HEK293 (cell line): ENCODE data around the gene ZSWIM1.

Experiments used
- BCL11B ChIP-seq: fragments of 450-650 bp; formaldehyde crosslinking; IDR thresholded peaks from 2 replicates; pipeline ENCODE4 v1.5.1; 2016; ENCODE audit warnings: low read depth, missing biosample characterization, missing genetic modification characterization
- EGR2 ChIP-seq: fragments of 450-650 bp; formaldehyde crosslinking; IDR thresholded peaks from 2 replicates; pipeline ENCODE4 v1.5.1; 2016; ENCODE audit warnings: low read depth, missing biosample characterization, missing genetic modification characterization
- FEZF1 ChIP-seq: fragments of 450-650 bp; formaldehyde crosslinking; IDR thresholded peaks from 2 replicates; pipeline ENCODE4 v1.5.1; 2016; ENCODE audit warnings: missing biosample characterization, missing genetic modification characterization
- HOXA7 ChIP-seq: sonication (generic); formaldehyde crosslinking; IDR thresholded peaks from 2 replicates; pipeline ENCODE4 v1.8.1; 2022; ENCODE audit warnings: missing genetic modification reagents, borderline replicate concordance
- KLF16 ChIP-seq: fragments of 450-650 bp; formaldehyde crosslinking; IDR thresholded peaks from 2 replicates; pipeline ENCODE4 v1.5.1; 2017; ENCODE audit warnings: missing biosample characterization, missing genetic modification characterization
- KLF9 ChIP-seq: fragments of 450-650 bp; formaldehyde crosslinking; IDR thresholded peaks from 2 replicates; pipeline ENCODE4 v1.5.1; 2016; ENCODE audit warnings: missing biosample characterization, missing genetic modification characterization, low read depth
- MEIS1 ChIP-seq: sonication (generic); formaldehyde crosslinking; IDR thresholded peaks from 2 replicates; pipeline ENCODE4 v1.8.1; 2022; ENCODE audit warnings: missing genetic modification reagents, mild to moderate bottlenecking, borderline replicate concordance
- REST ChIP-seq: fragments of 450-650 bp; formaldehyde crosslinking; IDR thresholded peaks from 2 replicates; pipeline ENCODE4 v1.5.1; 2016; ENCODE audit warnings: missing biosample characterization, missing genetic modification characterization
- ZFHX2 ChIP-seq: fragments of 450-650 bp; formaldehyde crosslinking; conservative IDR thresholded peaks from 2 replicates; pipeline ENCODE4 v1.5.1; 2016; ENCODE audit warnings: missing biosample characterization, missing genetic modification characterization
- ZNF114 ChIP-seq: fragments of 450-650 bp; formaldehyde crosslinking; IDR thresholded peaks from 2 replicates; pipeline ENCODE4 v1.5.0; 2017; ENCODE audit warnings: missing biosample characterization, missing genetic modification characterization
- ZNF146 ChIP-seq: fragments of 450-650 bp; formaldehyde crosslinking; IDR thresholded peaks from 2 replicates; pipeline ENCODE4 v1.5.1; 2016; ENCODE audit warnings: missing biosample characterization, missing genetic modification characterization
- ZNF148 ChIP-seq: fragments of 450-650 bp; formaldehyde crosslinking; IDR thresholded peaks from 2 replicates; pipeline ENCODE4 v1.5.0; 2017; ENCODE audit warnings: missing biosample characterization, missing genetic modification characterization, borderline replicate concordance
- ZNF184 ChIP-seq: fragments of 450-650 bp; IDR thresholded peaks from 2 replicates; pipeline ENCODE4 v1.5.1; 2018; ENCODE audit warnings: missing biosample characterization, mild to moderate bottlenecking, missing genetic modification characterization
- ZNF221 ChIP-seq: fragments of 450-650 bp; formaldehyde crosslinking; IDR thresholded peaks from 2 replicates; pipeline ENCODE4 v1.5.1; 2017; ENCODE audit warnings: missing biosample characterization, missing genetic modification characterization, borderline replicate concordance
- ZNF341 ChIP-seq: fragments of 450-650 bp; formaldehyde crosslinking; IDR thresholded peaks from 2 replicates; pipeline ENCODE4; 2016; ENCODE audit warnings: low read depth, missing biosample characterization, missing genetic modification characterization
- ZNF37A ChIP-seq: fragments of 450-650 bp; IDR thresholded peaks from 2 replicates; pipeline ENCODE4 v1.5.1; 2018; ENCODE audit warnings: missing biosample characterization, missing genetic modification characterization
- ZNF488 ChIP-seq: fragments of 450-650 bp; formaldehyde crosslinking; IDR thresholded peaks from 2 replicates; pipeline ENCODE4 v1.5.1; 2016; ENCODE audit warnings: missing biosample characterization, missing genetic modification characterization
- ZNF521 ChIP-seq: fragments of 450-650 bp; formaldehyde crosslinking; IDR thresholded peaks from 2 replicates; pipeline ENCODE4 v1.5.1; 2017; ENCODE audit warnings: missing biosample characterization, mild to moderate bottlenecking, missing genetic modification characterization
- ZNF549 ChIP-seq: fragments of 450-650 bp; IDR thresholded peaks from 2 replicates; pipeline ENCODE4 v1.5.1; 2018; ENCODE audit warnings: missing biosample characterization, missing genetic modification characterization, mild to moderate bottlenecking, inconsistent platforms, moderate library complexity
- ZNF580 ChIP-seq: fragments of 450-650 bp; formaldehyde crosslinking; IDR thresholded peaks from 2 replicates; pipeline ENCODE4 v1.5.1; 2016; ENCODE audit warnings: missing biosample characterization, missing genetic modification characterization
- ZNF596 ChIP-seq: fragments of 450-650 bp; IDR thresholded peaks from 2 replicates; pipeline ENCODE4 v1.5.0; 2018; ENCODE audit warnings: missing biosample characterization, mild to moderate bottlenecking, missing genetic modification characterization, moderate library complexity
- ZNF621 ChIP-seq: fragments of 450-650 bp; formaldehyde crosslinking; IDR thresholded peaks from 2 replicates; pipeline ENCODE4 v1.5.1; 2017; ENCODE audit warnings: missing biosample characterization, missing genetic modification characterization
- ZNF677 ChIP-seq: fragments of 450-650 bp; IDR thresholded peaks from 2 replicates; pipeline ENCODE4 v1.5.0; 2018; ENCODE audit warnings: missing biosample characterization, mild to moderate bottlenecking, missing genetic modification characterization, moderate library complexity
- ZNF704 ChIP-seq: fragments of 450-650 bp; formaldehyde crosslinking; IDR thresholded peaks from 2 replicates; pipeline ENCODE4 v1.5.1; 2016; ENCODE audit warnings: missing biosample characterization, missing genetic modification characterization
- ZNF776 ChIP-seq: fragments of 450-650 bp; formaldehyde crosslinking; IDR thresholded peaks from 2 replicates; pipeline ENCODE4 v1.5.0; 2017; ENCODE audit warnings: missing biosample characterization, missing genetic modification characterization, borderline replicate concordance
- ZSCAN30 ChIP-seq: fragments of 450-650 bp; IDR thresholded peaks from 2 replicates; pipeline ENCODE4 v1.5.1; 2018; ENCODE audit warnings: missing biosample characterization, mild to moderate bottlenecking, missing genetic modification characterization, moderate library complexity
- ZXDB ChIP-seq: fragments of 450-650 bp; formaldehyde crosslinking; IDR thresholded peaks from 2 replicates; pipeline ENCODE4 v1.5.1; 2016; ENCODE audit warnings: missing biosample characterization, missing genetic modification characterization
- TF ChIP-seq, protein P1 (sequence below): sonication (generic); formaldehyde crosslinking; IDR thresholded peaks from 2 replicates; pipeline ENCODE4 v1.8.1; 2022; ENCODE audit warnings: mild to moderate bottlenecking, moderate library complexity, missing genetic modification reagents

Gene ZSWIM1

DNA sequence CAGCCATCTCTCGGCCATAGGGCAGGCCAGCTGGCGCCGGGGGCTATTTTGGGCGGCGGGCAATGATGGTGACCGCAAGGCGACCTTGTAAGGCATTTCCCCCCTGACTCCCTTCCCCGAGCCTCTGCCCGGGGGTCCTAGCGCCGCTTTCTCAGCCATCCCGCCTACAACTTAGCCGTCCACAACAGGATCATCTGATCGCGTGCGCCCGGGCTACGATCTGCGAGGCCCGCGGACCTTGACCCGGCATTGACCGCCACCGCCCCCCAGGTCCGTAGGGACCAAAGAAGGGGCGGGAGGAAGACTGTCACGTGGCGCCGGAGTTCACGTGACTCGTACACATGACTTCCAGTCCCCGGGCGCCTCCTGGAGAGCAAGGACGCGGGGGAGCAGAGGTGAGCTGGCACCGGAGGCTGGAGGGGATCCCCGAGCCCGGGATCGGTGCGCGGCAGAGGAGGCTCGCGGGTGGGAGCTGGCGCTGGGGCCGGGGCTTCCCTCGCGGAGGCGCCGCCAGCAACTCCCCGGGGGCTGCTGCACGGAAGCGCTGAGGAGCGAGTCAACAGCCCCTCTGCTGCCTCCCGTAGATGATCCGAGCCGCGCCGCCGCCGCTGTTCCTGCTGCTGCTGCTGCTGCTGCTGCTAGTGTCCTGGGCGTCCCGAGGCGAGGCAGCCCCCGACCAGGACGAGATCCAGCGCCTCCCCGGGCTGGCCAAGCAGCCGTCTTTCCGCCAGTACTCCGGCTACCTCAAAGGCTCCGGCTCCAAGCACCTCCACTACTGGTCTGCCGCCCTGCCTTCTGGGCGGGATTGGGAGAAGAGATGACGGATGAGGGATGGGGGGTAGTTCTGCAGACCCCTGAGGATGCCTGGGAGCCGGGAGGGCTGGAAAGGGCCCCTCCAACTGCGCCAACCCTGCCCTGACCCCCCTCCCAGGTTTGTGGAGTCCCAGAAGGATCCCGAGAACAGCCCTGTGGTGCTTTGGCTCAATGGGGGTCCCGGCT, 10.3 kb downstream of the ZSWIM1 start, which contains the start of the genes CTSA and NEURL2 (continued):
- no peak for TF ChIP-seq ZNF488 (tag by site-specific recombination)
- TF ChIP-seq ZNF521 = no peak
- TF ChIP-seq ZNF549 = no peak
- no peak for TF ChIP-seq HOXA7 (CRISPR knock-in tag)
- peak; percentile 87; the same call in 1 of the 2 replicates for TF ChIP-seq ZNF146 (tag by site-specific recombination)
- no peak for TF ChIP-seq ZNF148 (tag by site-specific recombination)
- TF ChIP-seq ZNF776 (tag by site-specific recombination) = no peak
- peak; percentile 58 for TF ChIP-seq REST (tag by site-specific recombination)
- no peak for TF ChIP-seq ZNF677 (tag by site-specific recombination)
- TF ChIP-seq ZNF184 = no peak
- no peak for TF ChIP-seq ZNF221
- no peak for TF ChIP-seq MEIS1 (CRISPR knock-in tag)
- TF ChIP-seq, protein P1, sequence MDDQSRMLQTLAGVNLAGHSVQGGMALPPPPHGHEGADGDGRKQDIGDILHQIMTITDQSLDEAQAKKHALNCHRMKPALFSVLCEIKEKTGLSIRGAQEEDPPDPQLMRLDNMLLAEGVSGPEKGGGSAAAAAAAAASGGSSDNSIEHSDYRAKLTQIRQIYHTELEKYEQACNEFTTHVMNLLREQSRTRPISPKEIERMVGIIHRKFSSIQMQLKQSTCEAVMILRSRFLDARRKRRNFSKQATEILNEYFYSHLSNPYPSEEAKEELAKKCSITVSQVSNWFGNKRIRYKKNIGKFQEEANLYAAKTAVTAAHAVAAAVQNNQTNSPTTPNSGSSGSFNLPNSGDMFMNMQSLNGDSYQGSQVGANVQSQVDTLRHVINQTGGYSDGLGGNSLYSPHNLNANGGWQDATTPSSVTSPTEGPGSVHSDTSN (CRISPR knock-in tag) = no peak; the same call in 1 of the 2 replicates
- TF ChIP-seq ZNF37A (tag by site-specific recombination) = no peak
- TF ChIP-seq ZNF704 (tag by site-specific recombination) = peak; percentile 70; the same call in 1 of the 2 replicates
- TF ChIP-seq BCL11B (tag by site-specific recombination) = peak; percentile 85
- TF ChIP-seq ZXDB = peak; percentile 98
- 0 out of 2 replicates have a peak, but pooled peaks have one; percentile 17 for TF ChIP-seq ZNF596
- peak; percentile 75 for TF ChIP-seq EGR2
- TF ChIP-seq ZFHX2 (tag by site-specific recombination) = peak; percentile 79
- peak; percentile 90 for TF ChIP-seq ZNF341
- TF ChIP-seq ZSCAN30 (tag by site-specific recombination) = peak; percentile 71; the same call in 1 of the 2 replicates
- TF ChIP-seq KLF9 = peak; percentile 95
- no peak for TF ChIP-seq ZNF621 (tag by site-specific recombination)
- peak; percentile 100 for TF ChIP-seq KLF16 (tag by site-specific recombination)
- no peak for TF ChIP-seq FEZF1 (tag by site-specific recombination)
- no peak for TF ChIP-seq ZNF580
- no peak for TF ChIP-seq ZNF114 (tag by site-specific recombination)
